HG03064 (cell line): ENCODE measurements around the gene EYS.

Source experiments
- ATAC-seq: cut with Tn5 transposase; IDR thresholded peaks from one replicate; pipeline ENCODE4 v1.9.1; 2021; ENCODE audit warnings: low read depth; ENCODE audit not compliant: unreplicated experiment

EYS gene

DNA sequence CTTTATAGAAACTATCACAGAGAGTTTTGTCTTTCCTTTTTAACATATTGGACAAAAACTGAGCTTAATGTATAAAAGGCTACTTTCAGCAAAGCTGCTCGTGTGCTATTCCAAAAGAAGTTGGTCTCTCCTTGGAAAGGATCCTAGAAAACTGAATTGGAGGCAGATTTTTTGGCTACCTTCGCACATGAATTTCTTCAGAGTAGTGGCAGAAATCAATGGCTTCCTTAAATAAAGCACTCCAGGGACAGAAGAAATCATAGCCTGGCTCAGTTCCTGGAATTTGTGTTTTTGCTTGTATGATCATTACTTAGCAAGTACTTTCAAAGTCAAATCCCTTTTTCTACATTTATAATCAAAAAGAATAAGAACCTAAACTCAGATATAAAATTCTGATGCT, 1291.1 kb downstream of the EYS start:
- ATAC-seq: no peak

DNA sequence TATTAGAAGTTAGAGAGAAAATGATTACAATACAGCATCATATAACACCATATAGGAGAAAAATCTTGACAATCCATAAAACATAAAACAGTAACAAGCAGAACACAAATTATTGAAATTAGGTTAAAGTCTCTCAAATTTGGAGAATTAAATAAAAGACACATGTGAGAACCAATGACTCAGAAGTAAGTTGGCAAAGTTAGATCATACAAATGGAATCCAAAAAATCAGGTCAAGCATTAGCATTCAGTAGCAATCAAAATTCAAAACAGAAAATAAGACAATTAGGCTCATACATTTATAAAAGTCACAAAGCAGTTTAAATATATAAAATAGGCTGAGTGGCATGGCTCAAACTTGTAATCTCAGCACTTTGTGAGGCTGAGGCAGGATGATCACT, 1295.8 kb downstream of the EYS start:
- no peak for ATAC-seq

DNA sequence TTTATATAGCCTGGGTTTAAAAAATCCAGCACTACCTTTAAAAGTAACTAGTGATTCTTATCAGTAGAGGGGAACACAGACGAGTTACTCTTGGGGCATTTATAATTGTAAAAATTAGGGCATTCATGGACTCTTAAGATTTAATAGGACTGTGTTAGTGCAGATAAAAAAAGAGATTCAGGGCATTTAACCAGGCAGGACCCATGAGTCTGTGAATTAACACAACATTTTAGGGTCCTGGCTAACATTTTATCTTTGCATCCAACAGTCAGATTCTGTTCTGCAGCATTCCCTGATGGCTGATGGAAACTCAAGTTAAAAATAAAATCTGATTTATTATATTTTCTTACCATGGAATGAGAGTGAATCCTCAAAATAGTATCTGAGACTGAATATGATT, 1297.1 kb downstream of the EYS start:
- ATAC-seq: no peak

DNA sequence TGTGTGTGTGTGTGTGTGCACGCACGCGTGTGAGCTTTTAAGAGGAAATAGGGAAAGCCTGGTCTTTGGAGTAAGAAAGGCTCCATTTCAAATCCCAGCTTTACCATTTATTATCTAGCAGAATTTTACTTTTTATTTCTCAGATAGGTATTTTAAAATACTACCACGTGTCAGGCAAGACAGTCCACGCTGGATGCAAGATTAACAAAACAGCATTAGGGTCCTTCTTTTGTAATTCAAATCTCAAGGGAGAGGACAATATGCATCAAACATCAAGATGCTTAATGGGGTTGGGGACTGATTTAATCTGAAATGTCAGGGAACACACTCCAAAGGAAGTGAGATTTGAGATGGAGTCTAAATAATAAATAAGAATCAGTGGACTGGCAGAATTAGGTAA, 1302.6 kb downstream of the EYS start:
- no peak for ATAC-seq

DNA sequence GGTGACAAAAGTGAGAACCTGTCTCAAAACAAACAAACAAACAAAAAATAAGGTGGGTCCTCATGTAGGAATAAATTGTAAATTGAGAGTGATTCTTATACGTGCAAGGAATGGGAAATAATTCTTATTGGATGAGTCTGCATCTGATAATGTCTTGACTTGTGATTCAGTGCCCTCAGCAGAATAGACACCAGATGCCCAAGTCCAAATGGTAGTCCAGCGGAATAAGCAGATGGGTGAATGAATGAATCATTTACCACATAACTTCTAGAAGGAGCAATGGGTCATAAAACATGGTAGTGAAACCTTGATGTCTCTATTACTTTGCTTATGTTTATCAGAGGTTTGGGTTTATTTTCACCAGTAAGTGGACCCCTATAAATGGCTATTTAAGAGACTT, 1323.7 kb downstream of the EYS start:
- ATAC-seq: no peak

DNA sequence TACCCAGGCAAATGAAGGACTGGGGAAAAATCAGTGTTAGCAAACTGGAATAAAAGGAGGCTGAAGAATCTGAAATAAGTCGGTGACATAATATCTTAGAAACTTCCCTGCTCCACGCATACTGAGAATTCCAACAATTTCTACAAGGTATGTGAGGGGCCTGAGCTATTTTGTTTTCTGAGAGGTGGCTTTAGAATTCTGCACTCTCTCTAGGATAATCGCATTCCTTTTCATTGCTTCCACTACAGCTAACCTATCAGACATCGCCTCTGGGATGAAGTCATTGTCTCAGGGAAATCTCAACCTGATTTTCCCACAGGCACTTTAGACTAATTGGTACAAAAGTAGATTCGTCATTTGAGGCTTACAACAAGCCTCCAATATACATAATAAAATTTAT, 1330.6 kb downstream of the EYS start:
- no peak for ATAC-seq

DNA sequence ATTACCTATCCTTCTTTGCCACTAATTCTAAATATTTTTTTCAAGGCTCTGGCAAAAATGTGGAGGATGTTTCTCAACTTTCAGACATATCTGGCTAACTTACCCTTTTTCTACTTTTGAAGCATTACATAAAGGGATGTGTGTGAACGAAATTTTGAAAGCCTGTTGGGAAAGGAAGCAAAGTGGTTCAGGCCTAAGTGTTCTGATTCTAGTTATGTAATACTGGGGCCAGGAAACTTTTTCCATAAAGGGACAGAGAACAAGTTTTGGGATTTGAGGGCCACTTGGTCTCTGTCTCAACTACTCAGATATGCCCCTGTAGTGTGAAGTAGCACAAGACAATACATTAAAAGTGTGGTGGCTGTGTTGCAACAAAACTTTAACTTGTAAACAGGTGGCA, 1349.6 kb downstream of the EYS start:
- ATAC-seq: no peak

DNA sequence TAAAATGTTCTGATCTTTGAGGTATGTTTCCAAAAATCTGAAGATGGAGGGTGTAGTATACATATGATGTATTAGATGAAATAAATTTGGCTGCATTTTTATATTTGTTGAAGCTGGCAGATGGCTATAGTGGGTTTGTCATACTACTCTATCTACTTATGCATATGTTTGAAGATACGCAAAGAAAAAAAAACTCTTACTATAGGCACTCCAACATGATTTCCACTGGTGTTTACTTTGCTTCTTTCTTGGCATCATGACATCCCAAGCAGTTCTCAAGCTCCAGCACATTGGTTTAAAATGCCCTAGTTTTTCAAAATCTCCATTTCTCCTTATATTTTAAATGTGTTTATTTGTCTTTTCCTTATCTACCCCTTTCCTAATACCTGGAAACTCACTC, 1359.6 kb downstream of the EYS start:
- no peak for ATAC-seq

DNA sequence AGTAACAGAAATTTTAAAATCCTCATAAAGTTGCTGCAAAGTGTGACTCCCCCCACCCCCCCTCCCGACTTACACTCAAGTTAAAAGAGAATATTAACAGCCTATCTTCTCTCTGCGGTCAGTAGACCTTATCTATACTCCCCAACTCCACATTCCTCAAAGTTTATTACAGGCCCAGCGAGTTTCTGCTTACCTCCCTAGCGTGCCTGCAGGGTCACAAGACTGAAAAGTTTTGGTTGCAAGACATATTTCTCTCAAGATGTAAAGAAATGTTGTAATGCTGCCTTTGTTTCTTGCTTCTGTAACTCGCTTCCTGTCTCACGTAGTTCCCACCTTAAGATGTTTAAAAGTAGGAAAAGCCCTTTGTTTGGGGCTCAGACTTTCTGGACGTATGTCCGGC, 1371.8 kb downstream of the EYS start:
- ATAC-seq: no peak

DNA sequence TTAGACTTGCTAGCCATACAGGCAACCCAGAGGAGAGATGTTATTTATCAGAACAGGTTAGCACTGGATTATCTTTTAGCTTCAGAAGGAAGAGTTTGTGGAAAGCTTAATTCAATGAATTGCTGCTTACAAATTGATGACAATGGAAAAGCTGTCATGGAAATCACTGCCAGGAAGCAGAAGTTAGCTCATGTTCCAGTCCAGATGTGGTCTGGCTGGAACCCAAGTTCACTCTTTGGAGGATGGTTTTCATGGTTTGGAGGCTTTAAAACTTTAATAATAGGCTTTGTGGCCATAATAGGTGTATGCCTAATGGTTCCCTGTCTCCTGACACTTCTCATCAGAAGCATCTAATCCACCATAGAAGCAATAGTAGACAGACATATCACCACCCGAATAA, 1372.4 kb downstream of the EYS start:
- no peak for ATAC-seq

DNA sequence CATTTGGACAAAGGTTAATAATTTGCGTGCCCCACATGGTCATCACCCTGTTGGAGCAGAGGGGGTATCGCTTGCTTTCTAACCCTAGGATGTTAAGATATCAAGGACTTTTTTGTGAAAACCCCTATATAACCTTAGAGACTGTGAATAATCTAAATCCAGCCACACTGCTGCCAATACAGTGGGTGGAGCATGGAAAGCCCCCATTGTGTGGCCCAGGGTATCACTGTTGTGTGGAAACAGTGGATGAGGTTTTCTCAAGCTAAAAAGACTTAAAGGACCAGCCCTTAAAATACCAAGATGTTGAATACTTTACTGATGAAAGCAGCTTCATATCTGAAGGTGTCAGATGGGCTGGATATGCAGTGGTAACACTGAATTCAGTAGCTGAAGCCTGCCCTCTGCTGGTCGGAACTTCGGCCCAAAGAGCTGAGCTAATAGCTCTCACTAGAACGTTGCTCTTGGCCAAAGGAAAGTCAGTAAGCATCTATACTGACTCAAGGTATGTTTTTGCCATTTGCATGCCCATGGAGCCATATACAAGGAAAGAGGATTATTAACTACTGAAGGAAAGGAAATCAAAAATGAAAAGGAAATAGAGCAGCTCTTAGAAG, 1376.2 kb downstream of the EYS start:
- ATAC-seq: peak; percentile 62

DNA sequence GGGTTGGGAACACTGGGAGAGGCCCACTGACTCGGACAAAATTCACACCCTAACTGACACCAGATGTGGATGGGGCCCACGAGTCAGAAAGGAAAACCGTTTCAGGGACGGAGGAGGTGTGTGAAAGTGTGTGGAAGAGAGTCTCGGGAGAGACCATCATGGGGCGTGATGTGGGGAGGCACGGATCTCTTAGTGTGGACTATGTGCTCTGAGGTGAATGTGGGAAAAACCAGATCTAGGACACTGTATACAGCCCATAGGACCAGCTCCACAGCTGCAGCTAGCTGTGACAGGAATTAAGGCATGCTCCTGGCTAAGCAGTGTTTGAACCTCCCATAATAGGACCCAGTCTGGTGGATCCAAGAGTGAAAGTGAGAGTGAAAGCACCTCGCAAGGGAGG, 1380.1 kb downstream of the EYS start:
- ATAC-seq: no peak

DNA sequence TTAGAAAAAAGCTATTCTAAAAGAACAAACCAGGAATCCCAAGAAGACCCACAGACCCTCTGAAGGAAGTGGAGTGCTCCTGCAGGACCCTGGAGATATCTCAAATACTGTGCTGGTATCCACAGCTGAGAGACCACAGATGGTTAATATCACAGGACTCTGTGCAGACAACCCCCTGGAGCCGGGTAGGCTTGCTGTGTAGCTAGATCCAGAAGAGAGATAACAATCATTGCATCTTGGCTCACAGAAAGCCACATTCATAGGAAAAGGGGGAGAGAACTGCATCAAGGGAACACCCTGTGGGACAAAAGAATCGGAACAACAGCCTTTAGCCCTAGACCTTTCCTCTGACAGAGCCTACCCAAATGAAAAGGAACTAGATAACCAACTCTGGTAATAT, 1381.9 kb downstream of the EYS start:
- no peak for ATAC-seq

DNA sequence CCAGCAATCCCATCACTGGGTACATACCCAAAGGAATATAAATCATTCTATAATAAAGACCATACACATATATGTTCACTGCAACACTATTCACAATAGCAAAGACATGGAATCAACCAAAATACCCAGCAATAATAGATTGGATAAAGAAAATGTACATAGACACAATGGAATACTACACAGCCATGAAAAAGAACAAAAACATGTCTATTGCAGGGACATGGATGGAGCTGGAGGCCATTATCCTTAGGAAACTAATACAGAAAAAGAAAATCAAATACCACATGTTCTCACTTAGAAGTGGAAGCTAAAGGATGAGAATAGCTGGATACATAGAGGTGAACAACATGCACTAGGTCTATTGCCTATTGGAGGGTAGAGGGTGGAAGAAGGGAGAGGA, 1396.8 kb downstream of the EYS start:
- no peak for ATAC-seq

DNA sequence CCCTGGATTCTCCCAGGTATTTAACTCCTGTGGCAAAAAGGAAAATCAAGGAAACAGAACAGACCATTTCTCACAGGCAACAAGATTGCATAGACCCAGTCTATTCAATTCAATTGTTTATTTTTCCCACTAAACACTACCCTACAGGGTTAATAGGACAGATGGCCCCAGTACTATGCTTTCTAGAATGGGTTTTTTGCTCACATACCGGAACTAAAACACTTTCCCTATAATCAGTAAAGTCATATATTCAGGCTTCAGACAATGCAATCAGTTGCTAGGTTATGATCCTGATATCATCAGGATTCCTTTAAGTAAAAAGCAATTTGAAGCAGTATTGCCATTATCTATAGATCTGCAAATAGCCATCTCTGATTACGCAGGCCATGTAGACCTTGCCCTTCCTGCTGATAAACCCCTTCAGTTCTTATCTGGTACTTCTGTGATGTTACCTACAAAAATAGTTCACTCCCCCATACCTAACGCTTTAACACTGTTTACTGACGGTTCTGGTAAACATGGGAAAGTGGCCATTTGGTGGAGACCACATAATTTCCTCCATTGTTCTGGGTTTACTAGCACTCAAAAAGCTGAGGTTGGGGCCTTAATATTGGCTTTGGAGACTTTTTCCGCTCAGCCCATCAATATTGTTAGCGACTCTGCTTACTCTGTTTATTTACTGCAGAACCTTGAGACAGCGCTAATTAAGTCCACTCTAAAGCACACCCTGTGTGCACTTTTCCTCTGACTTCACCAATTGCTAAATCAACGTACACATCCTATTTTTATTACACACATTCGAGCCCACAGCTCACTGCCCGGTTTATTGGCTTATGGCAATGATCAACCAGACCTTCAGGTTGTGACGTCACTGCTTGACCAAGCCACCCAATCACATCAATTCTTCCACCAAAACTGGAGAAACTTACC, 1405.5 kb downstream of the EYS start:
- ATAC-seq: no peak

DNA sequence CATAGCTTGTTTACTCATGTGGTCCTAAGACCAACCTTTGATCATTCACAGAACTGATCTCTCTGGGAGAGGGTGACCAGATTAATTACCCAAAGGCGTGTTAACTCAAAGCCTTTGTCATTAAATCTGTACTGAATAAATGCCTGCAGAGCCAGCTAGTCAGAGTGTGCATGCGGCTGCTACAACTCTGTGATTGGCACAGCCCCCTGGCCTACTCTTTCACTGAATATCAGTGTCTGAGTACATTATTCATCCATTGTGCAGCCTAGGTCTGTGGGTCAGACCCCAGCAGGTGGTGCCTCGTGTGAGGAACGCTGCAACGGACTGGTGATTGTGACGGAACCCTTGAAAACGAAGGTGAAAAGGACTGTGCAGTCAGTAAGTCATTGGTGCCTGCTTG, 1407.8 kb downstream of the EYS start:
- no peak for ATAC-seq

DNA sequence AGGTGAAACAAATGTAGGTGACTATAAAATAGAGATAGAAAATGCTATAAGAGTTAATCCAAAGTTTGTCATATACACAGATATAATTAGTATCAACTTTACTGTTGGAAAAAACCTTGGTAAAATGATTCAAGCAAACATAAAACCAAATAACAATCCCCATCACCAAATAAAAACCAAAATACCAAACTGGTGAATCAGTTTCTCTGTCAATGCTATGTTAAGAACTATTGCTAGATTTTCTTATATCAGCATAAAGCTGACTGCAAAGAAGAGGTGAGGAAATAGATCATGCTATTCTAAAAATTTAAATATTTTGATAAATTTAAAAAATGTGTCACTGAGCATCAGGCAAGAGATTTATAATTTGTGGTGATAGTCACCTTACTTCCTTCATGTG, 1413.0 kb downstream of the EYS start:
- no peak for ATAC-seq

DNA sequence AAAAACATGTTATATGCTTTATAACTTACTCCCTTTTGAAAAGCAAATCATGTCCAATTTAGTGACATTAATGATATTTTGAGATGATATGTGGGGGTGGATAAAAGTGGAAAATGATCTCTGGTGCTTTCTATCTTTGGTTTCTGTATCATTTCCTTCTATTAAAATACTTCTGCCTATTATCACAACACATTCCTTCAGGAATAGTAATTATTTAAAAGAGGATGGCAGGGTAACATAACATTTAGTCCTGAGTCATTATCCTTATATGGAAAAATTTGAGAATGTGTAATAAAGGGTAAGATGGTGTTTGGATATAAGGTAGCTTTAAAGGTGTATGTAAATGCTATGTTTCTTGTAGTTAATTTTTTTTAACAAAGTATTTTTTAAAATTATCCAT, 1413.7 kb downstream of the EYS start:
- ATAC-seq: no peak

DNA sequence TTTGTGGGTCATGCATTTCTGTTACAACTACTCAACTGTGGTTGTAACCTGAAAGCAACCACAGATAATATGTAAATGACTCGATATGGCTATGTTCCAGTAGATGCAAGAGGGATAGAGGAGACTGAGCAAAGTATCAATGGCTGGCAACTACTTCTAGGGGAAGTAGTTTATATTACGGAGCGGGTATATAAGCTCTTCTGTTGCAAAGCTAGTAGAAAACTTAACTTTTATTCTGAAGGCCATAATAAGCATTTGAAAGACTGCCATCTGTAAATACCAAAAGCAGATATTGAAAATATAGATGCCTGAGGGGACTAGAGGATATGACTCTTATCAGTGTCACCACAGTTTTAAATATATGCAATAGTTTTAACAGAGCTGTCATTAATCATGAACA, 1416.2 kb downstream of the EYS start:
- ATAC-seq: no peak

DNA sequence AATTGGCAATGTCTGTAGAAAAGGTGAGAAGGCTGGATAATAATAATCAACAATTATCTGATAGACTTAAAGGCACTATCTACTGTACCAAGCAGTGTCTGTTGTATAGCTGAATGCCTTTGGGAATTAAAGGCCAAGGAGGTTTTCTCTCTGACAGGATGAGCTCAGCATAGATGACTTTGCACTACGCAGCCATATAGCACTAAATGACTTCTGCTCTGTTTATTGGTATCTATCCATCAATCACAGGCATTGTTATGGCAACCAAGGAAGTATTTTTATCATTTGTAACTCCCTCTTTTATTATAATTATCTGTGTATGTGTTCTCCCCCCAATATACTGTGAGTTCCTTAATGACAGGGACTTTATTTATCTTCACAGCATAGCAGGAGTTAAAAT, 1417.1 kb downstream of the EYS start:
- no peak for ATAC-seq

DNA sequence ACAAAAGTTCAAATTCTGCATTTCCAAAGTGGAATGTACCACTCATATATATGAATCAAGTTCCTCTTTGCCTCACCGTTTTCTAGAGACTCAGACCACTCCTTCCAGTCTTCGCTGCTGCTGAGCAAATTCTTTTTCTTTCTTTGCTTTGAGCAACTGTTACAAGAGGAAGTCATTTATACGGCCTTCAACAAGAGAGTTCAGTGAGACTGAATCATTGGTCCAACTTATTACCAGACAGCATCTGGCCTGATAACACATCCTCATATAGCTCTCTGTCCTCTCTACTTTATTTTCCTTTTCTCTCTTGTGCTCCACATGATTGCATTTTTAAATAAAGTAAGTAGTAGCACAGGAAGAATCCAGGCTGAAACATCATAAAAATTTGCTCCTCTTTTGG, 1418.7 kb downstream of the EYS start:
- no peak for ATAC-seq

DNA sequence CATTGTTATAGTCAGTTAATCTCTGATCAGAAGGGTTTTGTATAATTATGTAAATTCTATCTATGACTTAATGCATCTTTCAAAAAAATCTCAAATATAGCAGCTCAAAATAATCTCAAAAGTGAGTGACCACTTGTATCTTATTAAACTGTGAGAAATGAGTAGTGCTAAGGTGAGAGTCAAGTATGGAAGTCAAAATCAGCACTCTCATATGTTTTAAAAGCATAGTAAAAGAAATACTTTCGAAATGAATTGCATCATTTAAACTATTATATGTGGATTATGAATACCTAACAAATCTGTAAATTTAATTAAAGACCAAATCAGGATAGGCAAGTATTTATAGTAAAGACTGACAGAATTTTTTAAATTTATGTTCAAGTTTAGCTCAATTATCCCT, 1425.9 kb downstream of the EYS start:
- ATAC-seq: no peak
